ENCODE measurements around the gene CYTH4. TPM values are rescaled to one million over a fixed set of nuclear protein-coding genes. Genes with fewer than 3 reads are reported as not detected.
"Not testable (repeated sequence)": the region's sequence is repeated elsewhere in the genome, so short reads cannot be mapped to it uniquely, and the experiment has no call there.

CYTH4 gene
- total RNA-seq, 2 experiments from 2014 or later = 97.8 to 123 TPM

DNA sequence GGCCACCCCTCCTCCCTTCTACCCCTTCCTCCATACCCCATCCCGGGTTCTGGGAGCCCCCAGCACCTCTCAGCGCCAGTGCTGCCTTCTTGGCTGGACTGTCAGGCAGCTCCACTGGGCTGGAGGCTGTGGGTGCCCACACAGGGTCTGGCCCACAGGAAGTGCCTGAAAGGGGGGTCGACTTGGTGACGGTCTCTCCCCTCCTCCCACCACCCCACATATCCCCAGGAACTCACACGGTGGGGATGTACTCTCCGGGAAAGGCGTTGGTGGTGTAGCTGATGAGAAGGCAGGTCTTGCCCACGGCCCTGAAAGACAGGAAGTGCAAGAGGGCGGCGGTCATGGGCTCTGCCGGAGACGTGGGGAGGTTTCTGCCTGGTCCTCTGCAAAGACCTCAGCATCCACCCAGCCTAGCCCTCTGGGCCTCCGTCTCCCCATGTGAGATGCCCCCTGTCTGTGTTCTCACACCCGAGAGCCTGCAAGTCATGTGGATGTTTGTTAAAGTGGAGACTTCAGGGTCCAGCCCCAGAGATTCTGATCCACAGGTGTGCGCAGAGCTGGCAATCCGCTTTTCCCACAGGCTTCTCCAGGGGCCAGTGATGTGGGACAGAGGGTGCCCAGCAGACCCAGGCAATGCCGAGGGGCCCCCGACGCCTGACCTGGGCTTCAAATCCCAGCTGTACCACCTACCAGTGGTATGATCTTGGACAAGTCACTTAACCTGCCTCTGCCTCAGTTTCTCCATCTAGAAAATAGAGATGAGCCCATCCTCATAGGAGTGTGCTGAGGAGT lies 40.8 kb upstream of the CYTH4 start:
- Mint-ChIP-seq H3K27me3 (no peaks in the 10 kb centered on the region), H3K4me1 (peaks cover 67% of the 10 kb centered on the region), H3K36me3 (peaks cover 66% of the 10 kb centered on the region), H3K4me3 (peak overlapping the region; percentile 100), H3K27ac (peak overlapping the region; percentile 98), H3K9me3 (ENCODE audit: low read depth) (no peaks in the 10 kb centered on the region)
- CTCF ChIA-PET = interaction anchor here (0.9 to 9.9 kb wide), 19 partner anchors 10 to 386 kb away, joined by 3 to 112 read pairs (median 6); partner anchors contain the start of genes CYTH4, MPST and TST
- ATAC-seq = peak; percentile 13
- DNase-seq = peak; percentile 88

DNA sequence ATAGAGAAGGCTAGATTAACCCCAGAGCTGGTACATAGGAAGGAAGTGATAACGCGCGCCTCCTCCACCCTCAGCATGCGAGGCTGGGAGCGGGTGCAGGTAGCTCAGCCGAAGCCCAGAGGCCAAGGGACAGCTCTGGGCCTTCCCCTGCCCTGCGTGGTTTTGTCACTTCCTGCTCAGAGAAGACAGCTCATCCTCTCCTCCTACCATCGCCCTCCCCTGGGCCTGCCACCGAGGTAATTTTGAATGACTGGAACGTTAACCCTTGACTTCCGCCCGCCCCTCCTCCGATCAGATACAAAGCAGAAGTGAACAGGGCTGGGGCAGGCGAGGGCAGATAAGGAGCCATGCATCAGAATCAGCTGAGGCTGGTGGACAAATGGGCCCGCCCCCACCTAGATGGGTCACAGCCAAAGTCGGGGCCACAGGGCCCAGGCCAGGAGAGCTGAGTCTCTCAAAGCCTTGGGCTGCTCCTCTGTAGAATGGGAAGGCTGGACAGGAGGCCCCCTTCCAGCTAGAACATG lies 39.9 kb upstream of the CYTH4 start:
- Mint-ChIP-seq H3K27ac (peak overlapping the region; percentile 98), H3K9me3 (ENCODE audit: low read depth) (no peaks in the 10 kb centered on the region), H3K27me3 (no peaks in the 10 kb centered on the region), H3K4me1 (peaks cover 60% of the 10 kb centered on the region), H3K36me3 (peaks cover 58% of the 10 kb centered on the region), H3K4me3 (peak overlapping the region; percentile 100)
- DNase-seq = peak; percentile 99
- CTCF ChIA-PET = interaction anchor here (0.8 to 9.9 kb wide), 22 partner anchors 11 to 387 kb away, joined by 3 to 112 read pairs (median 6); partner anchors contain the start of genes CYTH4, IL2RB, MPST and TST
- peak; percentile 75 for ATAC-seq

DNA sequence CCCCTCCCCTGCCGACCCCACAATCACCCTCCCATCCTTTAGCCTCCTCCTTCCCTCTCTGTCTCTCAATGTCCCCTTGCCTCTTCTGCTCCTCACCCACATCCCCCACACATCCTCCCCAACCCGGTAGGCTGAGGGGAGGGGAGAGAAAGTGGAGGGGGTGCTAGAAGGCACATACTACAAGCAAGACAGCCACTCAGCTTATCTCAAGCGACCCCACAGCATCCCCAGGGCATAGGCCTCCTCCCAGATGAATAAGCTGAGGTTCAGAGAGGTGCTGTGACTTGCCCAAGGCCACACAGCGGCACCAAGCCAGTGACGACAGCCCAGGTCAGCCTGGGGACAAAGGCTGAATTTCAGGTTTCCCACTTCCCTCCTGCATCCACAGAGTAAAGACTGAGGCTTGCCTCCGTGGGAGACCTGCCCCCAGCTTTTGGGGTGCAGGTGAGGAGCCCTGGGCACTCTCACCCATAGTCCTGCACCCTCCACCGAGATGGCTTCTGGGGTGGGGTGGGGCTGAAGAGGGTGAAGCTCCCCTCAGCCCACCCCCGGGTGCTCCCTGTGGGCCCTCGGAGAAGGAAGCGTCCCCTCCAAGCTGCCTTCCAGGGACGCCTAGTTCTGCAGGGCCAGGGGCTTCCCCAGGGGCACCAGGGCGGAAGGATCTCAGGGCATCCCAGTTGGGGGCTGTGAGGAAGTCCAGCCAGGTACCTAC lies 38.8 kb upstream of the CYTH4 start:
- Mint-ChIP-seq H3K4me3 (peak overlapping the region; percentile 100), H3K36me3 (peaks cover 48% of the 10 kb centered on the region), H3K4me1 (peaks cover 55% of the 10 kb centered on the region), H3K27me3 (no peaks in the 10 kb centered on the region), H3K27ac (peak overlapping the region; percentile 98), H3K9me3 (ENCODE audit: low read depth) (no peaks in the 10 kb centered on the region)
- ATAC-seq = no peak
- CTCF ChIA-PET = interaction anchor here (0.8 to 9.9 kb wide), 18 partner anchors 11 to 323 kb away, joined by 3 to 112 read pairs (median 6); partner anchors contain the start of genes IL2RB and MFNG
- peak; percentile 71 for DNase-seq

DNA sequence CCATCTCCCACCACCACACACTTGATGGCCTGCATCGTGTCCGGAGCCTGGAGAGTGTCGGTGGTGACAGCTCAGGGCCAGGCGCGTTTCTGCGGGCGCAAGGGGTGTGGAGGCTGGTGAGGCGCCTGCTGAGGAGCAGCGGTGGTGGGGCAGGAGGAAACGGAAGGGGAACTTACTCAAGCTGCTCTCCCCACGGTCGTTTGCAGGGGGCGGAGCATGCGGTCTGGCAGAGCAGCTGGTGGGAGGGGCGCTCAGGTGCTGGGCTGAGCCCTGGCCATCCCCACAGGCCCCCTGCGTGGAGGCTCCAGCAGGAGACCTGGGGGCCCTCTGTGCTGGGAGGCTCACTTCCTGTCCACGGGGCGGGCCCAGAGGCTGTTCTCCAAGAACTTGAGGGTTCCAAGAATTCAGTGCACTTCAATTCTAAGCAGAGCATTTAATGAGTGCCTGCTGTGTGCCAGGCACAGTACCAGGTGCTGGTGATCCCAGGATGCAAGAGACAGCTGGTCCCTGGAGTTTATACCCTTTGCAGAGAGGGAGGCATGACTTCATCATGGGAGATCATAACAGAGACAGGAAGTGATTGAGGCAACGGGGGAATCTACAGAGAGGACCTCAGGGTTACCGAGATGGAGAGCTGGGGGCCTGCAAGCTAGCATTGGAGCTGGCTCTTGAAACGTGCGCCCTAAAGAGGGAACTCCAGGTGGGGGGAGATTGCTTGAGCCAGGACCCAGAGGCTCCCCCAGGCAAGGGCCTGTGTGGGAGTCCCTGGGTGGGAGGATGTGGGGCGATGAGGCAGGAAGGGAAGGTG lies 38.0 kb upstream of the CYTH4 start, which contains the start of gene RAC2:
RAC2 (minus strand) TSS at position 156 of the 808 bp plus-strand sequence; CDS start at position 35, 121 bp downstream.
- H3K27me3 Mint-ChIP-seq = no peaks in the 10 kb centered on the region
- H3K4me3 Mint-ChIP-seq = peak within 1 kb of the TSS; percentile 100
- no peaks in the 10 kb centered on the region for H3K9me3 Mint-ChIP-seq (ENCODE audit: low read depth)
- peaks cover 41% of the 10 kb centered on the region for H3K36me3 Mint-ChIP-seq
- CTCF ChIA-PET = interaction anchor here (0.8 to 9.9 kb wide), 23 partner anchors 9 to 322 kb away, joined by 3 to 112 read pairs (median 5); partner anchors contain the start of genes CYTH4 and MFNG
- peak; percentile 97 for DNase-seq
- H3K27ac Mint-ChIP-seq = peak within 1 kb of the TSS; percentile 98
- peak; percentile 60 for ATAC-seq
- H3K4me1 Mint-ChIP-seq = peaks cover 49% of the 10 kb centered on the region

DNA sequence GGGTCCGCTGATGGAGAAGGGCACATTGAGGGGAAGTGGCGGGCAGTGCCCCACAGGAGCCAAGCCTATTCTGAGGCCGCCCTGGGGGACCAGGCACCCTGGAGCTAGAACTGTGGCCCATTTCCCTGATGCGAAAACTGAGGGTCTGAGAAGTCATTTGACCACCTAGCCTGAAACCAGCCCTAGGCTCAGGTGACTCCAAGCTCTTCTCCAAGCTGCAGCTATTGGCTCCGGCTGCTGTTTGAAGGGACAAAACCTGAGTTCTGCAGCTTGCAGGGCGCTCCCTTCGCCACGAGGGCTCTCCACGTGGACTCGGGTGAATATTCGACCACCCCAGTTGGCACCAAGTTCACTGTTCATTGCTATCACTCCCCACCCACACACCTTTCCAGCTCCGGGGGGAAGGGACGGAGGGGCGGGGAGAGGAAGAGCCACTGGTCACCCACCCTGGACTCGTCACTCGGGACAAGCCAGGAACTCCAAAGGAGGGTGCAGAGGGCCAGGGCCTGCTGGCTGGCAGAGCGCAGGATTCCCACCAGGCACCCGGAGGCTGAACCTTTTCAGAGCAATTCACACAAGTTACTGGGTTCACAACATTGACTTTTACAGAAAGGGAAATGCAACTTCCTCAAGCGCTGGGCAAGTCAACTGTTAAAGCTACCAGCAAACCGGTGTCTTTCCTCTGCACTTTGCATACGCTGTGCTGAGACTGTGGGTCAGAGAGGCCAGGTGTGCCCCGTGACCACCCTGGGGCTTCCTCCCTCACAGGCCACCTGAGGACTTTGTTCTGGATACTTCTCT lies 37.2 kb upstream of the CYTH4 start:
- peak overlapping the region; percentile 100 for H3K4me3 Mint-ChIP-seq
- CTCF ChIA-PET = interaction anchor here (1.0 to 9.9 kb wide), 17 partner anchors 8 to 322 kb away, joined by 3 to 112 read pairs (median 5); partner anchors contain the start of gene CYTH4
- H3K9me3 Mint-ChIP-seq (ENCODE audit: low read depth) = no peaks in the 10 kb centered on the region
- H3K27me3 Mint-ChIP-seq = no peaks in the 10 kb centered on the region
- peaks cover 41% of the 10 kb centered on the region for H3K4me1 Mint-ChIP-seq
- peak overlapping the region; percentile 98 for H3K27ac Mint-ChIP-seq
- no peak for ATAC-seq
- no peak for DNase-seq
- peaks cover 34% of the 10 kb centered on the region for H3K36me3 Mint-ChIP-seq

DNA sequence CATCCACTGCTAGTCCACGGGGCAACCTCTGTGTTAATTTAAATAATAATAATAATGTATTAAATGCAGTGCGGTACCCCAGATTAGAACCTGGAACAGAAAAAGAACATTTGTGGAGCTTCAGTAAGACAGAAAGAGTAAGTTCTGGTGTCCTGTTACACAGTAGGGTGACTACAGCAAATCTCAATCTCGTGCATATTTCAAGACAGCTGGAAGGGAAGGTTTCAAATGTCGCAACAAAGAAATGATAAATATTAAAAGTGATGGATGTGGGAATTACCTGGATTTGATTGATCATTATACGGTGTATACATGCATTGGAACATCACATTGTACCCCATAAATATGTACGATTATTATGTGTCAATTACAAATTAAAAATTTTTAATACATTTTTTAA lies 36.6 kb upstream of the CYTH4 start:
- no peaks in the 10 kb centered on the region for H3K27me3 Mint-ChIP-seq
- no peak for DNase-seq
- H3K9me3 Mint-ChIP-seq (ENCODE audit: low read depth) = no peaks in the 10 kb centered on the region
- no peak overlapping the region for H3K27ac Mint-ChIP-seq
- ATAC-seq = no peak
- no peak overlapping the region for H3K4me3 Mint-ChIP-seq
- CTCF ChIA-PET = interaction anchor here (1.0 to 9.9 kb wide), 9 partner anchors 11 to 212 kb away, joined by 3 to 112 read pairs (median 5); partner anchors contain the start of gene CYTH4
- peaks cover 28% of the 10 kb centered on the region for H3K36me3 Mint-ChIP-seq
- peaks cover 35% of the 10 kb centered on the region for H3K4me1 Mint-ChIP-seq

GRCh38 chr22:37248251-37248650 lies 34.1 kb upstream of the CYTH4 start:
- H3K27ac Mint-ChIP-seq = no peak overlapping the region
- no peak overlapping the region for H3K4me3 Mint-ChIP-seq
- H3K27me3 Mint-ChIP-seq = no peaks in the 10 kb centered on the region
- peaks cover 6% of the 10 kb centered on the region for H3K36me3 Mint-ChIP-seq
- CTCF ChIA-PET = interaction anchor here (1.1 to 7.8 kb wide), 4 partner anchors 12 to 22 kb away, joined by 3 to 106 read pairs (median 11); no protein-coding TSS in a partner anchor
- peaks cover 25% of the 10 kb centered on the region for H3K4me1 Mint-ChIP-seq
- H3K9me3 Mint-ChIP-seq (ENCODE audit: low read depth) = no peaks in the 10 kb centered on the region
- ATAC-seq = no peak
- no peak for DNase-seq

GRCh38 chr22:37249986-37250385 lies 32.3 kb upstream of the CYTH4 start:
- DNase-seq (no peak), ATAC-seq (no peak)
- H3K9me3 Mint-ChIP-seq (ENCODE audit: low read depth) = no peaks in the 10 kb centered on the region
- no peaks in the 10 kb centered on the region for H3K36me3 Mint-ChIP-seq
- H3K27ac Mint-ChIP-seq = no peak overlapping the region
- CTCF ChIA-PET = interaction anchor here (2.9 kb wide), 1 partner anchor 10 kb away, joined by 19 read pairs; no protein-coding TSS in a partner anchor
- no peaks in the 10 kb centered on the region for H3K27me3 Mint-ChIP-seq
- H3K4me1 Mint-ChIP-seq = peaks cover 26% of the 10 kb centered on the region
- H3K4me3 Mint-ChIP-seq = no peak overlapping the region

DNA sequence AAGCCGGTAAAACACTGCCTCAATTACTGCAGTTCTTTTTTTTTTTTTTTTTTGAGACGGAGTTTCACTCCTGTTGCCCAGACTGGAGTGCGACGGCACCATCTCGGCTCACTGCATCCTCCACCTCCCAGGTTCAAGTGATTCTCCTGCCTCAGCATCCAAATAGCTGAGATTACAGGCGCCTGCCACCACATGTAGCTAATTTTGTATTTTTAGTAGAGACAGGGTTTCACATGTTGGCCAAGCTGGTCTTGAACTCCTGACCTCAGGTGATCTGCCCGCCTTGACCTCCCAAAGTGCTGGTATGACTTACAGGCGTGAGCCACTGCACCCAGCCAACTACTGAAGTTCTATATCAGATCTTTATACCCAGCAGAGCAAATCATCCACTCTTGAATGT lies 30.5 kb upstream of the CYTH4 start:
- H3K27ac Mint-ChIP-seq; DNase-seq; H3K9me3 Mint-ChIP-seq (ENCODE audit: low read depth); ATAC-seq; H3K27me3 Mint-ChIP-seq; H3K4me3 Mint-ChIP-seq; H3K36me3 Mint-ChIP-seq: not testable (repeated sequence)
- H3K4me1 Mint-ChIP-seq = peaks cover 23% of the 10 kb centered on the region
- CTCF ChIA-PET = interaction anchor here (1.5 to 2.2 kb wide), 4 partner anchors 9 to 315 kb away, joined by 3 to 15 read pairs (median 3); no protein-coding TSS in a partner anchor

- no peak overlapping the region for H3K4me3 Mint-ChIP-seq
- no peak overlapping the region for H3K27ac Mint-ChIP-seq
- ATAC-seq (no peak), DNase-seq (no peak)
- no peaks in the 10 kb centered on the region for H3K27me3 Mint-ChIP-seq
- CTCF ChIA-PET = interaction anchor here (1.2 to 2.2 kb wide), 3 partner anchors 7 to 231 kb away, joined by 3 to 15 read pairs (median 5); partner anchors contain the start of gene RAC2
- no peaks in the 10 kb centered on the region for H3K9me3 Mint-ChIP-seq (ENCODE audit: low read depth)
- peaks cover 21% of the 10 kb centered on the region for H3K4me1 Mint-ChIP-seq
- no peaks in the 10 kb centered on the region for H3K36me3 Mint-ChIP-seq
Observed at GRCh38 chr22:37253126-37253660, 29.1 kb upstream of the CYTH4 start.

DNA sequence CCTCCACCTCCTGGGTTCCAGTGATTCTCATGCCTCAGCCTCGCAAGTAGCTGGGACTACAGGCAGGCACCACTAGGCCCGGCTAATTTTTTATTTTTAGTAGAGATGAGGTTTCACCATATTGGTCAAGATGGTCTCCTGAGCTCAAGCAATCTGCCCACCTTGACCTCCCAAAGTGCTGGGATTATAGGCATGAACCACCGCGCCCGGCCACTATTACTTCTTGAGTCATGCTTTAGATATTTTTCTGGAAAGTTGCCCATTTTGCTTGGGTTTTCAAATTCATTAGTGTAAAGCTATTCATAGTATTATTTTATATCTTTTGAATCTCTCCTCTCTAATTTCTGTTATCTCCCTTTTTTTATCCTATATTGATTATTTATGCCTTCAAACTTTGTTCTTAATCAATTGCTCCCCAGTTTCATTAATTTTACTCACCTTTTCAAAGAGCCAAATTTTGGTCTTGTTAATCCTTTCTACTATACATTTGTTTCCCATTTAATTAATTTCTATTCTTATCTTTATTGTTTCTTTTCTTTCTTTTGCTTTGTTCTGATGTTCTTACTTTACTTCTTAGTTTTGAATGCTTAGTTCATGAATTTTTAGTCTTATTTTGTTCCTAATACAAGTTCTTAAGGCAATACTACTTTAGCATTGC lies 28.0 kb upstream of the CYTH4 start:
- ATAC-seq (no peak), DNase-seq (no peak)
- no peak overlapping the region for H3K27ac Mint-ChIP-seq
- H3K4me3 Mint-ChIP-seq = no peak overlapping the region
- H3K36me3 Mint-ChIP-seq = no peaks in the 10 kb centered on the region
- peaks cover 16% of the 10 kb centered on the region for H3K4me1 Mint-ChIP-seq
- H3K27me3 Mint-ChIP-seq = no peaks in the 10 kb centered on the region
- CTCF ChIA-PET = interaction anchor here (0.7 kb wide), 1 partner anchor 10 kb away, joined by 4 read pairs; the partner anchor contains the start of gene RAC2
- no peaks in the 10 kb centered on the region for H3K9me3 Mint-ChIP-seq (ENCODE audit: low read depth)
